Kidney (tissue), 14 donors: ENCODE measurements around the gene SPECC1L. TPM values are rescaled to one million over a fixed set of nuclear protein-coding genes. Genes with fewer than 3 reads are reported as not detected.

Source experiments
- DNase-seq, 5 donors: peaks; one replicate each; pipeline ENCODE4 v3.0.0-alpha.2; 2013 to 2020
- FAIRE-seq: peaks from 2 replicates; lab custom pipeline; 2012; peaks lifted over from hg19 to GRCh38; lab: Jason Lieb, UNC
- H3K27ac ChIP-seq, 2 donors: one replicate each; pipeline ENCODE4 v1.7.0; 2013; ENCODE audit warnings: low read depth in 2 of 2, low read length in 2 of 2, inconsistent platforms in 1 of 2
- H3K27me3 ChIP-seq: one replicate; pipeline ENCODE4 v1.7.1; 2013; ENCODE audit warnings: low read length, inconsistent platforms; ENCODE audit not compliant: control insufficient read depth, insufficient read depth
- H3K36me3 ChIP-seq, 3 donors: one replicate each; pipeline versions ENCODE4 v1.7.0 to v1.7.1; 2013; ENCODE audit warnings: low read length in 3 of 3, control low read depth in 1 of 3, inconsistent platforms in 1 of 3; ENCODE audit not compliant: insufficient read depth in 3 of 3, control insufficient read depth in 2 of 3
- H3K4me1 ChIP-seq, 3 donors: one replicate each; pipeline versions ENCODE4 v1.7.0 to v1.7.1; 2013; ENCODE audit warnings: low read length in 3 of 3, inconsistent platforms in 1 of 3, low read depth in 1 of 3; ENCODE audit not compliant: control insufficient read depth in 2 of 3, insufficient read depth in 2 of 3
- H3K4me3 ChIP-seq, 3 donors: one replicate each; pipeline versions ENCODE4 v1.7.0 to v1.8.1; 2013; ENCODE audit warnings: low read length in 3 of 3, control low read depth in 1 of 3, inconsistent platforms in 1 of 3
- H3K9ac ChIP-seq, 3 donors: one replicate each; pipeline versions ENCODE4 v1.7.0 to v1.7.1; 2013; ENCODE audit warnings: low read length in 3 of 3, control low read depth in 1 of 3, inconsistent platforms in 1 of 3
- H3K9me3 ChIP-seq, 3 donors: one replicate each; pipeline versions ENCODE4 v1.7.0 to v1.7.1; 2013; ENCODE audit warnings: low read length in 3 of 3, control low read depth in 1 of 3, inconsistent platforms in 1 of 3; ENCODE audit not compliant: control insufficient read depth in 2 of 3, insufficient read depth in 1 of 3
- intact Hi-C: fragments of 100-400 bp; cut with DNase I; formaldehyde crosslinking; loops from one replicate; pipeline ENCODE4 v1.11.1; 2022
- polyA plus RNA-seq: library from polyadenylated mRNA; stranded (reverse); fragments of 350-450 nt; fragmentation: Illumina TruSeq; extraction: RNeasy Lipid Tissue Mini Kit (QIAGEN cat#74804); gene quantifications from one replicate; pipeline ENCODE4 v1.2.3, GENCODE V29; 2014; ENCODE audit warnings: low read depth, low replicate concordance; ENCODE audit not compliant: insufficient read depth
- total RNA-seq: library from RNA; stranded (reverse); fragmentation: NEBNext Ultra II Directional; extraction: Animal tissue kit (Norgen Biotek cat#: 25700); gene quantifications from one replicate; pipeline ENCODE4 v1.2.1, GENCODE V29; 2021
- TF ChIP-seq, protein P1 (sequence below): IDR thresholded peaks from 3 replicates; pipeline ENCODE4 v1.5.1; 2012; ENCODE audit warnings: mild to moderate bottlenecking, moderate library complexity, borderline replicate concordance; ENCODE audit not compliant: insufficient read depth; ENCODE audit errors: extremely low read depth
- donor health status: control.
- donor health status: control.
- donor health status: control.
- donor health status: control.
- donor health status: control.
- donor health status: DM: yes; HTN: yes; CAD: no.
- donor health status: Normal renal cell carcinoma (clear cell type).

SPECC1L gene
- total and polyA plus RNA-seq, 2 donors from 2014 or later = 11.1 to 65.8 TPM

DNA sequence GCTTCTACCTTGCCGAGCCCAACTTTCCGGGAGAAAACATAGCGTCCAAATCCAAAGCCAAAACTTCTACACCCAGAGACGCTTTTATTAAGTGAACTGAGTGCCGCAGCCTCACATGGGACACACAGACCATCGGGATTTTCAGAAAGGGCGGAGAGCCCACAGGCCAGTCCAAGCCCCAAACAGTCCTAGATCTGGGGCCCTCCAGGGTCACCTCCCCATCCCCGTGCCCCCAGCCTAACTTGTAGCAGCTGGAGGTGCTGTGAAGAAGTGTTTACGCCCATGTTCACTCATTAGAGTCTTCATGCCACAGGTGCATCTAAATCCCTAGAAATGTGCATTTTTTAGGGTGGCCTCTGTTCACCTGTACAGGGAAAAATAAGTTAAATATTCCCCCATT, 142.6 kb downstream of the SPECC1L start:
- FAIRE-seq (no peak), DNase-seq (peak in 1 of 5 donors; percentile 45)
- Histone ChIP-seq H3K27ac (no peak overlapping the region), H3K4me3 (no peak overlapping the region), H3K4me1 (peaks cover 0 to 5% (median 4%) of the 10 kb centered on the region in 3 donors), H3K36me3 (peaks cover 0 to 11% (median 4%) of the 10 kb centered on the region in 3 donors), H3K27me3 (no peaks in the 10 kb centered on the region), H3K9ac (no peak overlapping the region), H3K9me3 (no peaks in the 10 kb centered on the region)
- TF ChIP-seq, protein P1, sequence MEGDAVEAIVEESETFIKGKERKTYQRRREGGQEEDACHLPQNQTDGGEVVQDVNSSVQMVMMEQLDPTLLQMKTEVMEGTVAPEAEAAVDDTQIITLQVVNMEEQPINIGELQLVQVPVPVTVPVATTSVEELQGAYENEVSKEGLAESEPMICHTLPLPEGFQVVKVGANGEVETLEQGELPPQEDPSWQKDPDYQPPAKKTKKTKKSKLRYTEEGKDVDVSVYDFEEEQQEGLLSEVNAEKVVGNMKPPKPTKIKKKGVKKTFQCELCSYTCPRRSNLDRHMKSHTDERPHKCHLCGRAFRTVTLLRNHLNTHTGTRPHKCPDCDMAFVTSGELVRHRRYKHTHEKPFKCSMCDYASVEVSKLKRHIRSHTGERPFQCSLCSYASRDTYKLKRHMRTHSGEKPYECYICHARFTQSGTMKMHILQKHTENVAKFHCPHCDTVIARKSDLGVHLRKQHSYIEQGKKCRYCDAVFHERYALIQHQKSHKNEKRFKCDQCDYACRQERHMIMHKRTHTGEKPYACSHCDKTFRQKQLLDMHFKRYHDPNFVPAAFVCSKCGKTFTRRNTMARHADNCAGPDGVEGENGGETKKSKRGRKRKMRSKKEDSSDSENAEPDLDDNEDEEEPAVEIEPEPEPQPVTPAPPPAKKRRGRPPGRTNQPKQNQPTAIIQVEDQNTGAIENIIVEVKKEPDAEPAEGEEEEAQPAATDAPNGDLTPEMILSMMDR = no peak
- intact Hi-C loops = no loop called here

DNA sequence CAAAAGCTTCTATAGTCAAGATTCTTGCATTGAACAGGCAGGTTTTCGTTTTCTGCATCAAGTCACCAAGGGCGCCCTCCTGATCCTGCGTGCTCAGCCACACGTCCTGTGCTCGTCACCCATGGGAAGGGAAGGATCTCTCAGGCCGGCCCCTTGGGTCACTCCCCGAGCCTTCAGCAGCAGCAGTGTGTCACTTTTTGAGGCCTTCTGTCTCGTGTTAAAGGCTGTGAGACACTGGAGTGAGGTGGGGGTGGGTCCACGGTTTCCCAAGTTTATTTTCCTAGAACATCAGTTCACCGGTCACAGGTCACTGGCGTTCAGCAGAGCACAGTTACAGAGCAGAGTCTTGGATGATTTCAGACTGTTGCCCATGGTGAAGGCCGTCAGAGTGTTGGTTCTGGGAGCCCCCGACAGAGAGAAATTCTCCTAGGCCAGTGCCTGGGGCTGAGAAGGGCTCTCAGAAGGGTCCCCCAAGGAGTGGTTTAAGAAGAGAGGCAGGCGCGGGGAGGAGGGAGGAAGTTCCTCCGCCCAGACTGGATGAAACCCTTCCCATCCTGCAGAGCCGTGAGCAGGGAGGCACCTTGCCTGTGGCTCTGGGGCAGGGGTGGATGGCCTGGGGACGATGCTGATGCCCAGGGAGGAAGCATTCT, 143.2 kb downstream of the SPECC1L start:
- Histone ChIP-seq H3K27ac (no peak overlapping the region), H3K36me3 (peaks cover 0 to 11% (median 4%) of the 10 kb centered on the region in 3 donors), H3K9me3 (no peaks in the 10 kb centered on the region), H3K27me3 (no peaks in the 10 kb centered on the region), H3K4me1 (peaks cover 0 to 5% (median 0%) of the 10 kb centered on the region in 3 donors), H3K4me3 (no peak overlapping the region), H3K9ac (no peak overlapping the region)
- TF ChIP-seq, protein P1 = no peak
- FAIRE-seq (no peak), DNase-seq (peak; percentile 61 to 79 (median 66))
- intact Hi-C loops = no loop called here

DNA sequence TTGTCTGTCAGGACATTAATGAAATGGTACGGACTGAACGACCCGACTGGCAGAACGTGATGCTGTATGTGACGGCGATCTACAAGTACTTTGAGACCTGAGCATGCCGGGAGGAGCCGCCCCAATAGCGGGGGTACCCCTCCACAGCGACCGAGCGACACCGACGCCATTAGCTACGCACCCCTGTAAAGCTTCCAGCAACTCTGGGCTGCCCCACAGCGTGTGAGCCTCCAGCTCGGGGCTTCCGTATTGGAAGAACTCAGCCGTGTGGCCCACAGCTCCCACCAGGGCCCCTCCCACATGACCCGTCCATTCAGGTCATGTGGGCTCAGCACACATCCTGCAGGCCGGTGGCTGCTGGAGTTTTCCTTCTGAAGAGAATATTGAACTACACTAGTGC, 143.9 kb downstream of the SPECC1L start:
- Histone ChIP-seq H3K9me3 (no peaks in the 10 kb centered on the region), H3K4me1 (peaks cover 0 to 5% (median 5%) of the 10 kb centered on the region in 3 donors), H3K4me3 (no peak overlapping the region), H3K27ac (no peak overlapping the region), H3K36me3 (peaks cover 0 to 11% (median 4%) of the 10 kb centered on the region in 3 donors), H3K27me3 (no peaks in the 10 kb centered on the region), H3K9ac (no peak overlapping the region)
- DNase-seq (peak in 1 of 5 donors; percentile 57), FAIRE-seq (no peak)
- intact Hi-C loops = no loop called here
- TF ChIP-seq, protein P1 = no peak
